HEK293 (cell line): ENCODE measurements around the gene NDE1.
A peak's percentile ranks its signal among the peaks of the same experiment; 100 is the strongest.

Experiments used
- CTCF ChIA-PET: fragments of 350-600 bp; formaldehyde crosslinking; extraction: SDS; loops from one replicate; lab custom pipeline; 2021; ENCODE audit warnings: antibody characterized with exemption; lab: Yijun Ruan, JAX
- POLR2A ChIA-PET: fragments of 300-600 bp; formaldehyde crosslinking; extraction: SDS; loops from one replicate; lab custom pipeline; 2020; ENCODE audit warnings: antibody characterized with exemption, inconsistent platforms; lab: Yijun Ruan, JAX
- H3K27ac ChIP-seq: fragments of 200-500 bp; sonication (Bioruptor generic); 2 replicates; pipeline ENCODE4 v1.5.1; 2014; ENCODE audit warnings: low read depth, low read length, control low read depth, inconsistent platforms; ENCODE audit errors: extremely low read depth
- H3K36me3 ChIP-seq, 2 experiments: fragments of 200-500 bp in 1 of 2; sonication (Bioruptor generic) in 1 of 2; 1 replicate in 1 of 2; 2 replicates in 1 of 2; pipeline ENCODE4 v1.5.1; 2014 to 2017; ENCODE audit warnings: inconsistent platforms in 2 of 2, low read length in 2 of 2; ENCODE audit not compliant: control insufficient read depth in 2 of 2, insufficient read depth in 1 of 2
- H3K4me1 ChIP-seq: fragments of 200-500 bp; sonication (Bioruptor generic); 2 replicates; pipeline ENCODE4 v1.5.1; 2014; ENCODE audit warnings: mild to moderate bottlenecking, low read length, inconsistent platforms; ENCODE audit not compliant: control insufficient read depth, insufficient read depth
- H3K4me3 ChIP-seq: 2 replicates; pipeline ENCODE4 v1.5.1; 2011; ENCODE audit warnings: low read depth, mild to moderate bottlenecking, control low read depth, low read length, moderate library complexity
- H3K9me3 ChIP-seq: fragments of 200-500 bp; sonication (Bioruptor generic); 2 replicates; pipeline ENCODE4 v1.5.1; 2014; ENCODE audit warnings: low read depth, low read length, inconsistent platforms; ENCODE audit not compliant: control insufficient read depth, insufficient read depth
- BCL11A ChIP-seq: fragments of 450-650 bp; formaldehyde crosslinking; IDR thresholded peaks from 2 replicates; pipeline ENCODE4 v1.5.1; 2016; ENCODE audit warnings: low read depth, missing biosample characterization, missing genetic modification characterization
- GLIS1 ChIP-seq: fragments of 450-650 bp; formaldehyde crosslinking; IDR thresholded peaks from 2 replicates; pipeline ENCODE4 v1.5.1; 2016; ENCODE audit warnings: missing biosample characterization, missing genetic modification characterization
- PRDM4 ChIP-seq: fragments of 450-650 bp; formaldehyde crosslinking; IDR thresholded peaks from 2 replicates; pipeline ENCODE4 v1.5.1; 2017; ENCODE audit warnings: missing biosample characterization, missing genetic modification characterization
- RBAK ChIP-seq: fragments of 450-650 bp; formaldehyde crosslinking; IDR thresholded peaks from 2 replicates; pipeline ENCODE4 v1.5.1; 2016; ENCODE audit warnings: missing biosample characterization, missing genetic modification characterization
- SCRT2 ChIP-seq: fragments of 450-650 bp; formaldehyde crosslinking; IDR thresholded peaks from 2 replicates; pipeline ENCODE4 v1.5.1; 2016; ENCODE audit warnings: missing biosample characterization, missing genetic modification characterization
- ZBTB17 ChIP-seq: fragments of 450-650 bp; formaldehyde crosslinking; IDR thresholded peaks from 2 replicates; pipeline ENCODE4 v1.5.1; 2016; ENCODE audit warnings: missing biosample characterization, missing genetic modification characterization
- ZFP37 ChIP-seq: fragments of 450-650 bp; formaldehyde crosslinking; IDR thresholded peaks from 2 replicates; pipeline ENCODE4 v1.5.1; 2016; ENCODE audit warnings: missing biosample characterization, missing genetic modification characterization
- ZFP69B ChIP-seq: fragments of 450-650 bp; formaldehyde crosslinking; IDR thresholded peaks from 2 replicates; pipeline ENCODE4 v1.5.1; 2016; ENCODE audit warnings: missing biosample characterization, missing genetic modification characterization
- ZNF10 ChIP-seq: fragments of 450-650 bp; formaldehyde crosslinking; IDR thresholded peaks from 2 replicates; pipeline ENCODE4 v1.5.1; 2017; ENCODE audit warnings: missing biosample characterization, missing genetic modification characterization
- ZNF148 ChIP-seq: fragments of 450-650 bp; formaldehyde crosslinking; IDR thresholded peaks from 2 replicates; pipeline ENCODE4 v1.5.0; 2017; ENCODE audit warnings: missing biosample characterization, missing genetic modification characterization, borderline replicate concordance
- ZNF155 ChIP-seq: fragments of 450-650 bp; formaldehyde crosslinking; IDR thresholded peaks from 2 replicates; pipeline ENCODE4 v1.5.1; 2016; ENCODE audit warnings: missing biosample characterization, missing genetic modification characterization
- ZNF248 ChIP-seq: fragments of 450-650 bp; formaldehyde crosslinking; IDR thresholded peaks from 2 replicates; pipeline ENCODE4 v1.5.1; 2017; ENCODE audit warnings: missing biosample characterization, missing genetic modification characterization
- ZNF280D ChIP-seq: fragments of 450-650 bp; formaldehyde crosslinking; IDR thresholded peaks from 2 replicates; pipeline ENCODE4 v1.5.1; 2016; ENCODE audit warnings: missing biosample characterization, missing genetic modification characterization
- ZNF302 ChIP-seq: fragments of 450-650 bp; formaldehyde crosslinking; IDR thresholded peaks from 2 replicates; pipeline ENCODE4 v1.5.1; 2016; ENCODE audit warnings: missing biosample characterization, missing genetic modification characterization, low read depth
- ZNF324 ChIP-seq: fragments of 450-650 bp; formaldehyde crosslinking; IDR thresholded peaks from 2 replicates; pipeline ENCODE4 v1.5.1; 2016; ENCODE audit warnings: missing biosample characterization, missing genetic modification characterization
- ZNF433 ChIP-seq: fragments of 450-650 bp; formaldehyde crosslinking; IDR thresholded peaks from 2 replicates; pipeline ENCODE4 v1.5.1; 2016; ENCODE audit warnings: missing biosample characterization, missing genetic modification characterization, low read depth
- ZNF645 ChIP-seq: fragments of 450-650 bp; formaldehyde crosslinking; IDR thresholded peaks from 2 replicates; pipeline ENCODE4; 2016; ENCODE audit warnings: missing biosample characterization, missing genetic modification characterization
- ZNF654 ChIP-seq: fragments of 450-650 bp; formaldehyde crosslinking; IDR thresholded peaks from 2 replicates; pipeline ENCODE4 v1.5.1; 2016; ENCODE audit warnings: low read depth, missing biosample characterization, missing genetic modification characterization
- ZNF747 ChIP-seq: fragments of 450-650 bp; formaldehyde crosslinking; IDR thresholded peaks from 2 replicates; pipeline ENCODE4 v1.5.1; 2016; ENCODE audit warnings: missing biosample characterization, missing genetic modification characterization
- ZNF791 ChIP-seq: fragments of 450-650 bp; formaldehyde crosslinking; IDR thresholded peaks from 2 replicates; pipeline ENCODE4 v1.5.1; 2016; ENCODE audit warnings: missing biosample characterization, missing genetic modification characterization
- ZSCAN23 ChIP-seq: fragments of 450-650 bp; formaldehyde crosslinking; IDR thresholded peaks from 2 replicates; pipeline ENCODE4 v1.5.1; 2016; ENCODE audit warnings: missing biosample characterization, missing genetic modification characterization
- TF ChIP-seq, protein P1 (sequence below): fragments of 450-650 bp; formaldehyde crosslinking; IDR thresholded peaks from 2 replicates; pipeline ENCODE4 v1.5.1; 2016; ENCODE audit warnings: missing biosample characterization, missing genetic modification characterization
- TF ChIP-seq, protein P2 (sequence below): fragments of 450-650 bp; formaldehyde crosslinking; IDR thresholded peaks from 2 replicates; pipeline ENCODE4 v1.5.1; 2016; ENCODE audit warnings: missing biosample characterization, missing genetic modification characterization

The NDE1 gene

DNA sequence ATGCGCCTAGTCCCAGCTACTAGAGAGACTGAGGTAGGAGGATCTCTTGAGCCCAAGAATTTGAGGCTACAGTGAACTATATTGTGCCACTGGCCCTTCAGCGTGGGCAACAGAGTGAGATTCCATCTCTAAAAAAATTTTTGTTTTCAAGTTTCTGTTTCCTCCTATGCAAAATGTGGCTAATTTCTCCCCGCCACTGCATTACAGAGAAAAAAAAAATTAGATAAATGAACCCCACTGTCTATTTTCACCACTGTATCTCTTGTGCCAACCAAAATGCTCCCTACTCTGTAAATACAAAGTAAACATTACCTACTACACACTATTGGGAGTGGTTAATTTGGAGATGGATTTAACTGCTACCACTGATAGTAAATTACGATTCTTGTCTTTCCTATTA, 9.1 kb upstream of the NDE1 start:
- TF ChIP-seq, protein P1, sequence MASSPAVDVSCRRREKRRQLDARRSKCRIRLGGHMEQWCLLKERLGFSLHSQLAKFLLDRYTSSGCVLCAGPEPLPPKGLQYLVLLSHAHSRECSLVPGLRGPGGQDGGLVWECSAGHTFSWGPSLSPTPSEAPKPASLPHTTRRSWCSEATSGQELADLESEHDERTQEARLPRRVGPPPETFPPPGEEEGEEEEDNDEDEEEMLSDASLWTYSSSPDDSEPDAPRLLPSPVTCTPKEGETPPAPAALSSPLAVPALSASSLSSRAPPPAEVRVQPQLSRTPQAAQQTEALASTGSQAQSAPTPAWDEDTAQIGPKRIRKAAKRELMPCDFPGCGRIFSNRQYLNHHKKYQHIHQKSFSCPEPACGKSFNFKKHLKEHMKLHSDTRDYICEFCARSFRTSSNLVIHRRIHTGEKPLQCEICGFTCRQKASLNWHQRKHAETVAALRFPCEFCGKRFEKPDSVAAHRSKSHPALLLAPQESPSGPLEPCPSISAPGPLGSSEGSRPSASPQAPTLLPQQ (tag by site-specific recombination): no peak
- TF ChIP-seq ZNF148 (tag by site-specific recombination) (no peak), ZNF10 (tag by site-specific recombination) (no peak), ZNF654 (tag by site-specific recombination) (no peak), ZNF324 (tag by site-specific recombination) (no peak), ZNF791 (no peak), ZSCAN23 (no peak), ZNF645 (tag by site-specific recombination) (no peak), RBAK (tag by site-specific recombination) (no peak), ZNF155 (tag by site-specific recombination) (no peak)
- TF ChIP-seq, all 188 proteins: peak for 0
- Histone ChIP-seq H3K27ac (no peak overlapping the region), H3K4me1 (peaks cover 15% of the 10 kb centered on the region), H3K9me3 (no peaks in the 10 kb centered on the region), H3K36me3 (peaks cover 12 to 34% of the 10 kb centered on the region in 2 experiments; a peak in 2 of 3 replicates), H3K4me3 (no peak overlapping the region)
- POLR2A ChIA-PET: no interaction called here
- CTCF ChIA-PET: interaction anchor here (1.6 kb wide), 1 partner anchor 63 kb away, joined by 6 read pairs; no protein-coding TSS in a partner anchor

GRCh38 chr16:15641753-15642556, 8.1 kb upstream of the NDE1 start:
- peak overlapping the region; percentile 99 for H3K4me3 ChIP-seq
- H3K27ac ChIP-seq: peak overlapping the region; percentile 88
- peaks cover 12 to 24% of the 10 kb centered on the region in 2 experiments; a peak in 2 of 3 replicates for H3K36me3 ChIP-seq
- no peaks in the 10 kb centered on the region for H3K9me3 ChIP-seq
- peaks cover 15% of the 10 kb centered on the region for H3K4me1 ChIP-seq
- POLR2A ChIA-PET: interaction anchor here (0.6 to 1.5 kb wide), 7 partner anchors 9 to 101 kb away, joined by 3 to 11 read pairs (median 4); no protein-coding TSS in a partner anchor
- CTCF ChIA-PET: interaction anchor here (0.6 to 2.5 kb wide), 10 partner anchors 8 to 631 kb away, joined by 3 to 8 read pairs (median 4); no protein-coding TSS in a partner anchor
- TF ChIP-seq SCRT2 (tag by site-specific recombination) (no peak), ZBTB17 (tag by site-specific recombination) (no peak), GLIS1 (no peak), BCL11A (tag by site-specific recombination) (no peak), ZFP69B (tag by site-specific recombination) (no peak), PRDM4 (tag by site-specific recombination) (peak; percentile 87), ZNF433 (tag by site-specific recombination) (no peak), ZNF280D (tag by site-specific recombination) (no peak), ZNF747 (tag by site-specific recombination) (no peak), ZFP37 (tag by site-specific recombination) (no peak), ZNF302 (tag by site-specific recombination) (no peak), ZNF248 (tag by site-specific recombination) (no peak)
- TF ChIP-seq, protein P2, sequence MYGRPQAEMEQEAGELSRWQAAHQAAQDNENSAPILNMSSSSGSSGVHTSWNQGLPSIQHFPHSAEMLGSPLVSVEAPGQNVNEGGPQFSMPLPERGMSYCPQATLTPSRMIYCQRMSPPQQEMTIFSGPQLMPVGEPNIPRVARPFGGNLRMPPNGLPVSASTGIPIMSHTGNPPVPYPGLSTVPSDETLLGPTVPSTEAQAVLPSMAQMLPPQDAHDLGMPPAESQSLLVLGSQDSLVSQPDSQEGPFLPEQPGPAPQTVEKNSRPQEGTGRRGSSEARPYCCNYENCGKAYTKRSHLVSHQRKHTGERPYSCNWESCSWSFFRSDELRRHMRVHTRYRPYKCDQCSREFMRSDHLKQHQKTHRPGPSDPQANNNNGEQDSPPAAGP (tag by site-specific recombination): no peak
